ENCODE data around the gene SAC3D1. TPM values are rescaled to one million over a fixed set of nuclear protein-coding genes. Genes with fewer than 3 reads are reported as not detected.

SAC3D1 gene
- total RNA-seq, 1 experiment from 2014 or later: 33.9 TPM

DNA sequence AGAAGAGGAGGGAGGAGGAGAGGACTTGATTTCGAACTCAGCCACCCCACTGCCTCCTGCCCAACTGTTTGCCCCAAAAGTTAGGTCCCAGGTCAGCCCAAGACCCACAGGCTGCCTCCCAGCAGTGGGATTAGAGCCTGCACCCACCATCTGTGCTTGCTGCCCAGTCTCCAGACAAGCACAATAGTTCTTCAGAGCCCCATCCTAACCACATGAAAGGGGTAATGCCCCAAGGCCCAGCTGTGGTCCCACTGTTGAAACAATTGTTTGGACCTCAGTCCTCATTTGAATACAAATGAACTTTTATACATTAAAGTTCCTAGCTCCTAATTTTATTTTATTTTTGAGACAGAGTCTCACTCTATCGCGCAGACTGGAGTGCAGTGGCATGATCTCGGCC, 49.6 kb downstream of the SAC3D1 start:
- intact Hi-C loops (cut with micrococcal nuclease; ENCODE audit: unreplicated experiment): no loop called here
- Histone ChIP-seq H3F3A (ENCODE audit: insufficient read depth, low read depth) (peaks cover 34% of the 10 kb centered on the region; the same call in 1 of the 2 replicates), H3K36me3 (ENCODE audit: low read depth) (peaks cover 7% of the 10 kb centered on the region; the same call in 1 of the 2 replicates), H3K9me2 (ENCODE audit: insufficient read depth) (no peaks in the 10 kb centered on the region), H3K27ac (no peak overlapping the region), H3K27me3 (ENCODE audit: insufficient read depth, low read depth) (no peaks in the 10 kb centered on the region), H3K9me3 (ENCODE audit: insufficient read depth, low read depth) (no peaks in the 10 kb centered on the region), H3K4me1 (replicated peaks; ENCODE audit: insufficient read depth) (peaks cover 3% of the 10 kb centered on the region), H3K79me2 (ENCODE audit: low read depth) (peaks cover 6% of the 10 kb centered on the region; the same call in 1 of the 2 replicates), H3K4me3 (no peak overlapping the region), H4K20me1 (ENCODE audit: insufficient read depth) (no peaks in the 10 kb centered on the region), H3K4me2 (no peak overlapping the region), H2AFZ (no peak overlapping the region)
- TF ChIP-seq EZH2 (IDR thresholded peaks at IDR 0.05; ENCODE audit: low read depth): no peak
- TF ChIP-seq, protein P1, sequence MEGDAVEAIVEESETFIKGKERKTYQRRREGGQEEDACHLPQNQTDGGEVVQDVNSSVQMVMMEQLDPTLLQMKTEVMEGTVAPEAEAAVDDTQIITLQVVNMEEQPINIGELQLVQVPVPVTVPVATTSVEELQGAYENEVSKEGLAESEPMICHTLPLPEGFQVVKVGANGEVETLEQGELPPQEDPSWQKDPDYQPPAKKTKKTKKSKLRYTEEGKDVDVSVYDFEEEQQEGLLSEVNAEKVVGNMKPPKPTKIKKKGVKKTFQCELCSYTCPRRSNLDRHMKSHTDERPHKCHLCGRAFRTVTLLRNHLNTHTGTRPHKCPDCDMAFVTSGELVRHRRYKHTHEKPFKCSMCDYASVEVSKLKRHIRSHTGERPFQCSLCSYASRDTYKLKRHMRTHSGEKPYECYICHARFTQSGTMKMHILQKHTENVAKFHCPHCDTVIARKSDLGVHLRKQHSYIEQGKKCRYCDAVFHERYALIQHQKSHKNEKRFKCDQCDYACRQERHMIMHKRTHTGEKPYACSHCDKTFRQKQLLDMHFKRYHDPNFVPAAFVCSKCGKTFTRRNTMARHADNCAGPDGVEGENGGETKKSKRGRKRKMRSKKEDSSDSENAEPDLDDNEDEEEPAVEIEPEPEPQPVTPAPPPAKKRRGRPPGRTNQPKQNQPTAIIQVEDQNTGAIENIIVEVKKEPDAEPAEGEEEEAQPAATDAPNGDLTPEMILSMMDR (conservative IDR thresholded peaks at IDR 0.05): no peak
- DNase-seq: no peak
- ChIA-PET CTCF (no interaction called here), POLR2A (ENCODE audit: unreplicated experiment) (no interaction called here)
- no TSS peak for BruUV-seq (replicated peaks)

Small RNA genes within 50 kb of the gene (microRNA-seq; reads per million reads assigned to microRNA genes)
- not detected for gene MIR6879 (ENCODE audit: borderline number of aligned reads, borderline replicate concordance)

Other genes with a start within 250 kb of the SAC3D1 start
- gene MAP4K2, start 238.0 kb upstream of the SAC3D1 start, total RNA-seq (2021): 32.6 and 34.3 TPM in 2 replicates
- gene MEN1, start 230.7 kb upstream of the SAC3D1 start, total RNA-seq (2021): 48.7 and 61.6 TPM in 2 replicates
- 31.3 and 33.8 TPM in 2 replicates for gene CDC42BPG, start 196.6 kb upstream of the SAC3D1 start, total RNA-seq (2021)
- gene EHD1, start 162.6 kb upstream of the SAC3D1 start, total RNA-seq (2021): 110 and 134 TPM in 2 replicates
- 48.2 and 53.2 TPM in 2 replicates for gene ATG2A, start 124.0 kb upstream of the SAC3D1 start, total RNA-seq (2021)
- gene PPP2R5B, start 116.5 kb upstream of the SAC3D1 start, total RNA-seq (2021): 13.7 and 13.9 TPM in 2 replicates
- gene GPHA2, start 105.3 kb upstream of the SAC3D1 start, total RNA-seq (2021): 1.0 and 2.1 TPM in 2 replicates
- 4.5 and 7.1 TPM in 2 replicates for gene MAJIN, start 69.1 kb upstream of the SAC3D1 start, total RNA-seq (2021)
- 0.46 and 1.2 TPM in 2 replicates for gene BATF2, start 44.2 kb upstream of the SAC3D1 start, total RNA-seq (2021)
- gene ARL2, start 27.1 kb upstream of the SAC3D1 start, total RNA-seq (2021): 97.5 and 106 TPM in 2 replicates
- 38.2 and 40.6 TPM in 2 replicates for gene SNX15, start 13.8 kb upstream of the SAC3D1 start, total RNA-seq (2021)
- gene NAALADL1, start 17.3 kb downstream of the SAC3D1 start, total RNA-seq (2021): not detected in 2 replicates
- gene CDCA5, start 42.8 kb downstream of the SAC3D1 start, total RNA-seq (2021): 86.4 and 97.8 TPM in 2 replicates
- gene ZFPL1, start 43.0 kb downstream of the SAC3D1 start, total RNA-seq (2021): 63.6 and 68.2 TPM in 2 replicates
- gene VPS51, start 55.0 kb downstream of the SAC3D1 start, total RNA-seq (2021): 113 and 279 TPM in 2 replicates
- gene TM7SF2, start 70.7 kb downstream of the SAC3D1 start, total RNA-seq (2021): 49.5 and 72.3 TPM in 2 replicates
- gene ZNHIT2, start 76.5 kb downstream of the SAC3D1 start, total RNA-seq (2021): 13.7 and 22.3 TPM in 2 replicates
- gene FAU, start 80.9 kb downstream of the SAC3D1 start, total RNA-seq (2021): 973 and 1,165 TPM in 2 replicates
- 84.5 and 95.0 TPM in 2 replicates for gene MRPL49, start 81.1 kb downstream of the SAC3D1 start, total RNA-seq (2021)
- 40.9 and 51.5 TPM in 2 replicates for gene SYVN1, start 93.3 kb downstream of the SAC3D1 start, total RNA-seq (2021)
- gene SPDYC, start 129.0 kb downstream of the SAC3D1 start, total RNA-seq (2021): not detected in 2 replicates
- gene CAPN1, start 140.7 kb downstream of the SAC3D1 start, total RNA-seq (2021): 502 and 559 TPM in 2 replicates
- 37.1 and 39.3 TPM in 2 replicates for gene POLA2, start 220.8 kb downstream of the SAC3D1 start, total RNA-seq (2021)

Data from PC-9 (cell line).